Esophagus muscularis mucosa (tissue), 4 donors: ENCODE results near the gene LFNG. TPM values are rescaled to one million over a fixed set of nuclear protein-coding genes. Genes with fewer than 3 reads are reported as not detected.

Source experiments
- DNase-seq: peaks from one replicate; pipeline ENCODE4 v3.0.0-alpha.2; 2017; ENCODE audit errors: extremely low spot score
- H3K27ac ChIP-seq, 4 donors: fragments of 200-600 bp; sonication (generic); replicated peaks in 1 of 4; 1 replicate in 3 of 4; 2 replicates in 1 of 4; pipeline ENCODE4 v1.5.1; 2016 to 2019; ENCODE audit warnings: mild to moderate bottlenecking in 1 of 4
- H3K27me3 ChIP-seq, 4 donors: fragments of 200-600 bp; sonication (generic); one replicate each; pipeline versions ENCODE4 v1.5.1 to v1.6.0; 2016 to 2019
- H3K36me3 ChIP-seq, 4 donors: fragments of 200-600 bp; sonication (generic); one replicate each; pipeline ENCODE4 v1.5.1; 2016 to 2019
- H3K4me1 ChIP-seq, 4 donors: fragments of 200-600 bp; sonication (generic); one replicate each; pipeline ENCODE4 v1.5.1; 2016 to 2019
- H3K4me3 ChIP-seq, 4 donors: fragments of 200-600 bp; sonication (generic); 1 replicate in 2 of 4; 2 replicates in 2 of 4; pipeline ENCODE4 v1.5.1; 2016 to 2019; ENCODE audit warnings: mild to moderate bottlenecking in 4 of 4, moderate library complexity in 1 of 4
- H3K9me3 ChIP-seq, 4 donors: fragments of 200-600 bp; sonication (generic); 1 replicate in 3 of 4; 2 replicates in 1 of 4; pipeline ENCODE4 v1.5.1; 2016 to 2019
- CTCF ChIP-seq, 3 experiments: fragments of 200-600 bp in 2 of 3; fragments of 450-650 bp in 1 of 3; sonication (generic) in 2 of 3; IDR thresholded peaks; one replicate each; pipeline ENCODE4 v1.5.1; 2017 to 2019; ENCODE audit warnings: antibody characterized with exemption in 3 of 3, mild to moderate bottlenecking in 2 of 3, moderate library complexity in 1 of 3
- EP300 ChIP-seq: sonication (generic); formaldehyde crosslinking; IDR thresholded peaks from one replicate; pipeline ENCODE4 v1.6.1; 2017; ENCODE audit warnings: antibody characterized with exemption
- POLR2A ChIP-seq: fragments of 450-650 bp; IDR thresholded peaks from one replicate; pipeline ENCODE4 v1.6.1; 2017; ENCODE audit warnings: antibody characterized with exemption, moderate library complexity, mild to moderate bottlenecking, low read depth
- POLR2AphosphoS5 ChIP-seq, 2 donors: sonication (generic); formaldehyde crosslinking; IDR thresholded peaks; one replicate each; pipeline ENCODE4 v1.6.1; 2017; ENCODE audit warnings: antibody characterized with exemption in 2 of 2
- WGBS: methylation state at CpG from one replicate; pipeline ENCODE4 v1.1.5; 2018; 5-methylcytosine and 5-hydroxymethylcytosine counted together
- intact Hi-C: fragments of 100-400 bp; cut with DNase I; formaldehyde crosslinking; loops from one replicate; pipeline ENCODE4 v1.15.1; 2023
- total RNA-seq, 4 donors: library from RNA; depleted of rRNA; stranded (reverse); fragments of >200 nt; gene quantifications; one replicate each; pipeline versions ENCODE4 v1.1.0 to v1.2.1, GENCODE V29; 2016

LFNG gene
- total RNA-seq, 4 donors from 2014 or later, result 6.1 to 10.7 (median 8.3) TPM

- Histone ChIP-seq H3K27ac (peak overlapping the region in 3 of 4 donors; percentile 23 to 56 (median 40)), H3K4me3 (peak overlapping the region; percentile 62 to 71 (median 64)), H3K9me3 (no peaks in the 10 kb centered on the region), H3K27me3 (peaks cover 0 to 81% (median 41%) of the 10 kb centered on the region in 4 donors), H3K4me1 (peaks cover 51 to 80% (median 72%) of the 10 kb centered on the region in 4 donors), H3K36me3 (peaks cover 0 to 13% (median 9%) of the 10 kb centered on the region in 4 donors)
- intact Hi-C loops, result no loop called here
- DNase-seq, result no peak
- no peak for TF ChIP-seq POLR2A
- TF ChIP-seq POLR2AphosphoS5 (IDR thresholded peaks at IDR 0.05), result no peak
- TF ChIP-seq EP300, result no peak
- no peak for TF ChIP-seq CTCF (IDR thresholded peaks at IDR 0.05)
- no CpG with 5 or more reads among the region's 21 CpGs for WGBS
These were observed 1.8 kb downstream of the LFNG start for GRCh38 chr7:2521341-2521745.

- WGBS, result 44% methylated on average over 12 of the region's 17 CpGs
- H3K27me3 ChIP-seq, result peaks cover 0 to 88% (median 41%) of the 10 kb centered on the region in 4 donors
- H3K36me3 ChIP-seq, result peaks cover 0 to 21% (median 15%) of the 10 kb centered on the region in 4 donors
- peak overlapping the region; percentile 6 to 58 (median 40) for H3K27ac ChIP-seq
- intact Hi-C loops, result no loop called here
- no peak for DNase-seq
- H3K4me3 ChIP-seq, result peak overlapping the region; percentile 62 to 71 (median 64)
- no peaks in the 10 kb centered on the region for H3K9me3 ChIP-seq
- TF ChIP-seq POLR2AphosphoS5 (IDR thresholded peaks at IDR 0.05) (peak in 1 of 2 donors; percentile 25), POLR2A (no peak)
- peaks cover 51 to 87% (median 79%) of the 10 kb centered on the region in 4 donors for H3K4me1 ChIP-seq
These were observed 2.5 kb downstream of the LFNG start for GRCh38 chr7:2521952-2522591.

GRCh38 chr7:2522780-2523433 is 3.3 kb downstream of the LFNG start:
- Histone ChIP-seq H3K36me3 (peaks cover 0 to 27% (median 17%) of the 10 kb centered on the region in 4 donors), H3K4me1 (peaks cover 51 to 95% (median 86%) of the 10 kb centered on the region in 4 donors), H3K27me3 (peaks cover 0 to 96% (median 41%) of the 10 kb centered on the region in 4 donors), H3K27ac (peak overlapping the region; percentile 12 to 58 (median 50)), H3K9me3 (no peaks in the 10 kb centered on the region), H3K4me3 (peak overlapping the region; percentile 62 to 71 (median 64))
- DNase-seq, result no peak
- intact Hi-C loops, result no loop called here
- TF ChIP-seq POLR2AphosphoS5 (IDR thresholded peaks at IDR 0.05) (no peak), CTCF (IDR thresholded peaks at IDR 0.05) (no peak), POLR2A (no peak), EP300 (no peak)
- WGBS, result 64% methylated on average over 17 of the region's 19 CpGs

- 20% methylated on average over 2 of the region's 22 CpGs for WGBS
- Histone ChIP-seq H3K4me3 (peak overlapping the region; percentile 62 to 71 (median 64)), H3K27me3 (peaks cover 0 to 93% (median 41%) of the 10 kb centered on the region in 4 donors), H3K9me3 (no peaks in the 10 kb centered on the region), H3K36me3 (peaks cover 0 to 29% (median 17%) of the 10 kb centered on the region in 4 donors), H3K27ac (peak overlapping the region; percentile 12 to 58 (median 50)), H3K4me1 (peaks cover 56 to 95% (median 90%) of the 10 kb centered on the region in 4 donors)
- no peak for DNase-seq
- TF ChIP-seq POLR2A (no peak), EP300 (no peak), POLR2AphosphoS5 (IDR thresholded peaks at IDR 0.05) (no peak), CTCF (IDR thresholded peaks at IDR 0.05) (no peak)
- intact Hi-C loops, result no loop called here
These were observed 3.9 kb downstream of the LFNG start for GRCh38 chr7:2523461-2523936.
